ENCODE data around the gene P2RY6. TPM values are rescaled to one million over a fixed set of nuclear protein-coding genes. Genes with fewer than 3 reads are reported as not detected.

The P2RY6 gene
- total and polyA plus RNA-seq, 2 of the 4 experiments (the other 2 are of a cell fraction) = 0.44 TPM; not detected in 1

DNA sequence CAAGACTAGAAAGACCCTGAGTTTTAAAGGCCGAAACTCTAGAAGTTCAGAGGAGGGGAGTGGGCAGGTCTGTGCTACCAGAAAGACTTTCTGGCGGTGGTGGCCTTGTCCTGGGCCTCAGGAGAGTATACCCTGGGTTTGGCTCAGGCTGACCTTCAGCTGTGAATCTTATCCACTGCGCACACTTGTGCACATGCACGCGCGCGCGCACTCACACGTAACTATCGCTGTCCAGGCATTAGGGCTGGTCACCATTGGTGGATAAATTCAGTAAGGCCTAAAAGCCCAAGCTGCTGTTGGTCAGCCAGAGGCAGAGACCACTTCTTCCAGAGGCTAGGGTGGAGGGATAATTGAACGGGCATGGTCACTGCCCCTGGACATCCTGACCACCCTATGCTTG, 61.0 kb downstream of the P2RY6 start:
- Histone ChIP-seq H4K20me1 (ENCODE audit: insufficient read depth, low read length) (peaks cover 91% of the 10 kb centered on the region), H3K18ac (ENCODE audit: low read depth, low read length) (no peak overlapping the region), H2AK5ac (ENCODE audit: low read depth, low read length) (peak overlapping the region; percentile 97), H3K56ac (ENCODE audit: extremely low read depth, insufficient read depth, low read length) (no peak overlapping the region), H3K9me3 (ENCODE audit: control insufficient read depth, insufficient read depth, low read length) (no peaks in the 10 kb centered on the region), H3K36me3 (ENCODE audit: control insufficient read depth, insufficient read depth, low read length) (peaks cover 3% of the 10 kb centered on the region), H3K23ac (ENCODE audit: low read depth, low read length) (peak overlapping the region; percentile 5; the same call in 1 of the 2 replicates), H3K27ac (ENCODE audit: insufficient read depth, low read length) (peak overlapping the region; percentile 70), H2BK5ac (ENCODE audit: low read depth, low read length, poor library complexity, severe bottlenecking) (peak overlapping the region; percentile 82), H3K4me2 (ENCODE audit: low read depth, low read length) (no peak overlapping the region), H3K9ac (ENCODE audit: low read depth, low read length) (no peak overlapping the region), H4K8ac (ENCODE audit: low read depth in 2 of 2, low read length in 2 of 2) (peak overlapping the region in 1 of 2 experiments; percentile 4; a peak in 1 of 4 replicates), H3K79me1 (ENCODE audit: low read depth in 1 of 2, low read length in 2 of 2) (peaks cover 14 to 91% of the 10 kb centered on the region in 2 experiments; a peak in 3 of 4 replicates), H2BK15ac (ENCODE audit: low read depth, low read length) (peak overlapping the region; percentile 9; the same call in 1 of the 3 replicates), H3K4me1 (ENCODE audit: control insufficient read depth, insufficient read depth, low read length) (peaks cover 48% of the 10 kb centered on the region), H2AK9ac (replicated peaks; ENCODE audit: low read depth, low read length, poor library complexity) (peak overlapping the region; percentile 74), H4K91ac (ENCODE audit: insufficient read depth, low read depth, low read length) (0 out of 2 replicates have a peak overlapping the region, but pooled peaks have one; percentile 81), H3K4me3 (ENCODE audit: insufficient read depth, low read depth, low read length) (no peak overlapping the region), H4K5ac (ENCODE audit: low read depth, low read length) (0 out of 2 replicates have a peak overlapping the region, but pooled peaks have one; percentile 6), H2BK120ac (ENCODE audit: low read depth, low read length) (no peak overlapping the region), H3K27me3 (ENCODE audit: control insufficient read depth, insufficient read depth, low read length) (no peaks in the 10 kb centered on the region), H2BK20ac (ENCODE audit: low read depth, low read length) (no peak overlapping the region), H3K14ac (replicated peaks; ENCODE audit: low read depth, low read length) (peak overlapping the region; percentile 5; the same call in 1 of the 2 replicates), H2AFZ (replicated peaks; ENCODE audit: low read length, poor library complexity) (no peak overlapping the region), H3K4ac (ENCODE audit: low read depth, low read length) (peak overlapping the region; percentile 86), H3K9me1 (ENCODE audit: insufficient read depth, low read length) (peaks cover 30% of the 10 kb centered on the region)
- CTCF ChIA-PET = interaction anchor here (2.2 kb wide), 1 partner anchor 26 kb away, joined by 10 read pairs; no protein-coding TSS in a partner anchor
- TF ChIP-seq CHD1 (IDR thresholded peaks at IDR 0.05; ENCODE audit: low read depth, low read length) (no peak), POLR2A (IDR thresholded peaks at IDR 0.05; ENCODE audit: low read depth, low read length) (no peak), ELK1 (IDR thresholded peaks at IDR 0.05; ENCODE audit: borderline replicate concordance, low read depth, low read length) (no peak), RAD21 (IDR thresholded peaks at IDR 0.05; ENCODE audit: low read length) (no peak), MAZ (IDR thresholded peaks at IDR 0.05; ENCODE audit: borderline replicate concordance, low read depth, low read length) (no peak), USF2 (IDR thresholded peaks at IDR 0.05; ENCODE audit: low read depth, low read length) (no peak), BHLHE40 (IDR thresholded peaks at IDR 0.05; ENCODE audit: low read depth, low read length) (no peak), NFE2L2 (IDR thresholded peaks at IDR 0.05; ENCODE audit: low read depth, low read length) (no peak)
- POLR2A ChIA-PET (ENCODE audit: unreplicated experiment) = no interaction called here
- no peak for DNase-seq
- intact Hi-C loops (cut with micrococcal nuclease) (no loop called here), dilution Hi-C loops (cut with HindIII; ENCODE audit: low sequenced_read_pairs, unreplicated experiment) (no loop called here), in situ Hi-C loops (cut with MboI; ENCODE audit: low sequenced_read_pairs) (no loop called here)
- no peak for ATAC-seq (ENCODE audit: low read depth)
- whole genome bisulfite sequencing, 2 experiments (ENCODE audit: extremely low coverage in 2 of 2, insufficient read length in 1 of 2) = 87% methylated on average over 9 of the region's 11 CpGs; no CpG with 5 or more reads in 1 of the 2 experiments
- no TSS peak for BruUV-seq (replicated peaks)

All from IMR-90 (cell line).